PFSK-1 (cell line): ENCODE data around the gene C9orf43.

Source experiments
- POLR2AphosphoS5 ChIP-seq: IDR thresholded peaks from 2 replicates; pipeline ENCODE4 v1.6.1; 2012; ENCODE audit warnings: low read depth, mild to moderate bottlenecking, control low read depth, low read length, moderate library complexity
- REST ChIP-seq, 2 experiments: IDR thresholded peaks; 2 replicates each; pipeline versions ENCODE4 v1.6.1 to v1.8.0; 2011 to 2012; ENCODE audit warnings: low read depth in 2 of 2, low read length in 2 of 2, control low read depth in 1 of 2, inconsistent platforms in 1 of 2, mild to moderate bottlenecking in 1 of 2, moderate library complexity in 1 of 2; ENCODE audit not compliant: insufficient read depth in 1 of 2
- SIN3A ChIP-seq: IDR thresholded peaks from 2 replicates; pipeline ENCODE4 v1.6.1; 2012; ENCODE audit warnings: mild to moderate bottlenecking, low read length, moderate library complexity, borderline replicate concordance; ENCODE audit not compliant: insufficient read depth
- TAF1 ChIP-seq: IDR thresholded peaks from 2 replicates; pipeline ENCODE4 v1.6.1; 2012; ENCODE audit warnings: low read length, control low read depth, borderline replicate concordance; ENCODE audit not compliant: insufficient read depth

- TF ChIP-seq POLR2AphosphoS5 (no peak), REST (IDR thresholded peaks at IDR 0.05; ENCODE audit: insufficient read depth in 1 of 2, low read depth in 2 of 2, low read length in 2 of 2) (no peak), TAF1 (no peak), SIN3A (no peak)
These were observed 37.3 kb upstream of the C9orf43 start for GRCh38 chr9:113373256-113373655.
